HepG2 (cell line): Measurements from ENCODE around the gene NR2F6. TPM values are rescaled to one million over a fixed set of nuclear protein-coding genes. Genes with fewer than 3 reads are reported as not detected.
A peak's percentile ranks its signal among the peaks of the same experiment; 100 is the strongest.

ENCODE experiments used
- AKAP8 ChIP-seq: sonication (generic); formaldehyde crosslinking; IDR thresholded peaks from 2 replicates; pipeline ENCODE4 v1.5.1; 2020; ENCODE audit warnings: mild to moderate bottlenecking, missing genetic modification reagents
- CHD4 ChIP-seq: fragments of 200-600 bp; sonication (generic); IDR thresholded peaks from 2 replicates; pipeline ENCODE4 v1.7.0; 2017; ENCODE audit warnings: mild to moderate bottlenecking, low read length, borderline replicate concordance
- EP300 ChIP-seq, 3 experiments: sonication (generic) in 1 of 3; formaldehyde crosslinking in 1 of 3; IDR thresholded peaks; 2 replicates each; pipeline versions ENCODE4 v1.5.1 to v1.6.1; 2011 to 2020; ENCODE audit warnings: low read depth in 2 of 3, low read length in 2 of 3, borderline replicate concordance in 1 of 3, improper control_type of control experiment in 1 of 3, mild to moderate bottlenecking in 1 of 3, missing genetic modification reagents in 1 of 3, moderate library complexity in 1 of 3
- FOXP1 ChIP-seq, 2 experiments: fragments of 450-650 bp in 1 of 2; IDR thresholded peaks; 2 replicates each; pipeline ENCODE4 v1.6.1; 2017 to 2018; ENCODE audit warnings: antibody characterized with exemption in 1 of 2
- GABPA ChIP-seq, 2 experiments: IDR thresholded peaks; 2 replicates each; pipeline ENCODE4 v1.6.1; 2011 to 2016; ENCODE audit warnings: low read depth in 2 of 2, low read length in 1 of 2, missing biosample characterization in 1 of 2, missing genetic modification characterization in 1 of 2
- GABPB1 ChIP-seq: IDR thresholded peaks from 2 replicates; pipeline ENCODE4 v1.6.1; 2016; ENCODE audit warnings: mild to moderate bottlenecking, missing genetic modification reagents, moderate library complexity, missing compliant biosample characterization
- HNRNPL ChIP-seq: fragments of 200-400 bp; formaldehyde crosslinking; IDR thresholded peaks from 2 replicates; pipeline ENCODE4 v1.6.1; 2017; ENCODE audit warnings: mild to moderate bottlenecking, low read depth, low read length
- MAF1 ChIP-seq: sonication (generic); formaldehyde crosslinking; IDR thresholded peaks from 2 replicates; pipeline ENCODE4 v1.5.0; 2020; ENCODE audit warnings: missing genetic modification reagents, borderline replicate concordance
- NKX3-1 ChIP-seq: sonication (generic); formaldehyde crosslinking; IDR thresholded peaks from 2 replicates; pipeline ENCODE4 v1.5.0; 2020; ENCODE audit warnings: missing genetic modification reagents
- NR2F2 ChIP-seq: IDR thresholded peaks from 2 replicates; pipeline ENCODE4 v1.6.1; 2012; ENCODE audit warnings: low read depth, inconsistent platforms, borderline replicate concordance
- NRL ChIP-seq: sonication (generic); formaldehyde crosslinking; IDR thresholded peaks from 2 replicates; pipeline ENCODE4 v1.5.0; 2020; ENCODE audit warnings: missing genetic modification reagents, mild to moderate bottlenecking, moderate library complexity, borderline replicate concordance
- RBFOX2 ChIP-seq: fragments of 200-400 bp; formaldehyde crosslinking; IDR thresholded peaks from 2 replicates; pipeline ENCODE4 v1.6.1; 2017; ENCODE audit warnings: low read depth, mild to moderate bottlenecking, low read length
- RXRB ChIP-seq: IDR thresholded peaks from 2 replicates; pipeline ENCODE4 v1.6.1; 2016; ENCODE audit warnings: borderline replicate concordance, missing genetic modification reagents, missing compliant biosample characterization
- SPEN ChIP-seq: sonication (generic); formaldehyde crosslinking; IDR thresholded peaks from 2 replicates; pipeline ENCODE4 v1.5.1; 2020; ENCODE audit warnings: low read depth, mild to moderate bottlenecking, missing genetic modification reagents
- SRY ChIP-seq: sonication (generic); formaldehyde crosslinking; IDR thresholded peaks from 2 replicates; pipeline ENCODE4 v1.8.0; 2022; ENCODE audit warnings: mild to moderate bottlenecking, missing genetic modification reagents
- TCF12 ChIP-seq, 2 experiments: fragments of 450-650 bp in 1 of 2; sonication (generic) in 1 of 2; formaldehyde crosslinking in 1 of 2; IDR thresholded peaks; 2 replicates each; pipeline versions ENCODE4 v1.6.1 to v1.8.0; 2017 to 2022; ENCODE audit warnings: antibody characterized with exemption in 1 of 2, mild to moderate bottlenecking in 1 of 2, missing genetic modification reagents in 1 of 2, moderate library complexity in 1 of 2
- TEAD2 ChIP-seq: sonication (generic); formaldehyde crosslinking; IDR thresholded peaks from 2 replicates; pipeline ENCODE4 v1.9.0; 2021; ENCODE audit warnings: missing genetic modification reagents
- ZBTB38 ChIP-seq: sonication (generic); formaldehyde crosslinking; IDR thresholded peaks from 2 replicates; pipeline ENCODE4 v1.5.1; 2020; ENCODE audit warnings: mild to moderate bottlenecking, missing genetic modification reagents
- ZNF3 ChIP-seq: IDR thresholded peaks from 2 replicates; pipeline ENCODE4 v1.7.0; 2017; ENCODE audit warnings: inconsistent platforms
- ZNF569 ChIP-seq: sonication (generic); formaldehyde crosslinking; IDR thresholded peaks from 2 replicates; pipeline ENCODE4 v1.5.0; 2020; ENCODE audit warnings: mild to moderate bottlenecking, missing genetic modification reagents, moderate library complexity, borderline replicate concordance
- ZNF574 ChIP-seq: sonication (generic); formaldehyde crosslinking; IDR thresholded peaks from 2 replicates; pipeline ENCODE4 v1.4.0; 2020; ENCODE audit warnings: missing genetic modification reagents
- ZNF652 ChIP-seq: IDR thresholded peaks from 2 replicates; pipeline ENCODE4 v1.6.1; 2016; ENCODE audit warnings: low read depth, borderline replicate concordance
- ZNF678 ChIP-seq: sonication (generic); formaldehyde crosslinking; IDR thresholded peaks from 2 replicates; pipeline ENCODE4 v1.4.0; 2020; ENCODE audit warnings: mild to moderate bottlenecking, missing genetic modification reagents
- polyA plus RNA-seq, 8 experiments: library from polyadenylated mRNA; depleted of rRNA in 3 of 8; stranded (reverse) in 7 of 8; unstranded in 1 of 8; fragments of >200 nt; fragmentation: Illumina TruSeq in 4 of 8; extraction: Trizol in 4 of 8; gene quantifications; 2 replicates each; pipeline versions ENCODE4 v1.2.1 to v1.2.3, GENCODE V29; 2011 to 2016; ENCODE audit warnings: low read depth in 4 of 8, missing spikeins in 1 of 8, mixed read lengths in 1 of 8; ENCODE audit not compliant: insufficient read depth in 1 of 8
- total RNA-seq, 5 experiments: library from RNA; depleted of rRNA; stranded (reverse); fragments of >200 nt; fragmentation: Illumina TruSeq; extraction: Trizol; gene quantifications; 2 replicates each; pipeline ENCODE4 v1.2.3, GENCODE V29; 2016; ENCODE audit warnings: low read depth in 1 of 5
- TF ChIP-seq, protein P1 (sequence below): sonication (generic); formaldehyde crosslinking; IDR thresholded peaks from 2 replicates; pipeline ENCODE4 v1.8.1; 2022; ENCODE audit warnings: low read depth, mild to moderate bottlenecking, missing genetic modification reagents

The NR2F6 gene
- total and polyA plus RNA-seq, 2 of the 13 experiments (the other 11 are each of a cell fraction or from before 2014, with no cell fraction given), result 30.9 to 72.4 TPM

- TF ChIP-seq EP300 (IDR thresholded peaks at IDR 0.05; ENCODE audit: low read depth in 2 of 2, low read length in 2 of 2), result peak in 1 of 2 experiments; percentile 45; a peak in 1 of 4 replicates
- no peak for TF ChIP-seq EP300 (CRISPR knock-in tag; IDR thresholded peaks at IDR 0.05; ENCODE audit: borderline replicate concordance)
- TF ChIP-seq ZNF574 (CRISPR knock-in tag), result no peak; the same call in 1 of the 2 replicates
- no peak for TF ChIP-seq TCF12 (IDR thresholded peaks at IDR 0.05)
- no peak for TF ChIP-seq TCF12 (CRISPR knock-in tag; IDR thresholded peaks at IDR 0.05)
- TF ChIP-seq SRY (CRISPR knock-in tag), result no peak
- peak; percentile 91 for TF ChIP-seq NR2F2
- no peak for TF ChIP-seq ZNF3
- no peak for TF ChIP-seq NKX3-1 (CRISPR knock-in tag)
- TF ChIP-seq NRL (CRISPR knock-in tag), result no peak; the same call in 1 of the 2 replicates
- no peak for TF ChIP-seq ZBTB38 (CRISPR knock-in tag)
- TF ChIP-seq GABPA (IDR thresholded peaks at IDR 0.05; ENCODE audit: low read depth, low read length), result peak; percentile 73
- TF ChIP-seq GABPA (CRISPR knock-in tag; IDR thresholded peaks at IDR 0.05; ENCODE audit: low read depth), result peak; percentile 88
- no peak; the same call in 1 of the 2 replicates for TF ChIP-seq AKAP8 (CRISPR knock-in tag)
- no peak for TF ChIP-seq FOXP1 (IDR thresholded peaks at IDR 0.05)
- no peak for TF ChIP-seq FOXP1 (CRISPR knock-in tag; IDR thresholded peaks at IDR 0.05)
- TF ChIP-seq ZNF652, result peak; percentile 36; the same call in 1 of the 2 replicates
- TF ChIP-seq TEAD2 (CRISPR knock-in tag), result no peak
- peak; percentile 43; the same call in 1 of the 2 replicates for TF ChIP-seq SPEN
- no peak for TF ChIP-seq ZNF569 (CRISPR knock-in tag)
- TF ChIP-seq, protein P1, sequence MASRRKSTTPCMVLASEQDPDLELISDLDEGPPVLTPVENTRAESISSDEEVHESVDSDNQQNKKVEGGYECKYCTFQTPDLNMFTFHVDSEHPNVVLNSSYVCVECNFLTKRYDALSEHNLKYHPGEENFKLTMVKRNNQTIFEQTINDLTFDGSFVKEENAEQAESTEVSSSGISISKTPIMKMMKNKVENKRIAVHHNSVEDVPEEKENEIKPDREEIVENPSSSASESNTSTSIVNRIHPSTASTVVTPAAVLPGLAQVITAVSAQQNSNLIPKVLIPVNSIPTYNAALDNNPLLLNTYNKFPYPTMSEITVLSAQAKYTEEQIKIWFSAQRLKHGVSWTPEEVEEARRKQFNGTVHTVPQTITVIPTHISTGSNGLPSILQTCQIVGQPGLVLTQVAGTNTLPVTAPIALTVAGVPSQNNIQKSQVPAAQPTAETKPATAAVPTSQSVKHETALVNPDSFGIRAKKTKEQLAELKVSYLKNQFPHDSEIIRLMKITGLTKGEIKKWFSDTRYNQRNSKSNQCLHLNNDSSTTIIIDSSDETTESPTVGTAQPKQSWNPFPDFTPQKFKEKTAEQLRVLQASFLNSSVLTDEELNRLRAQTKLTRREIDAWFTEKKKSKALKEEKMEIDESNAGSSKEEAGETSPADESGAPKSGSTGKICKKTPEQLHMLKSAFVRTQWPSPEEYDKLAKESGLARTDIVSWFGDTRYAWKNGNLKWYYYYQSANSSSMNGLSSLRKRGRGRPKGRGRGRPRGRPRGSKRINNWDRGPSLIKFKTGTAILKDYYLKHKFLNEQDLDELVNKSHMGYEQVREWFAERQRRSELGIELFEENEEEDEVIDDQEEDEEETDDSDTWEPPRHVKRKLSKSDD (CRISPR knock-in tag), result no peak
- TF ChIP-seq HNRNPL, result 0 out of 2 replicates have a peak, but pooled peaks have one; percentile 69
- TF ChIP-seq ZNF678 (CRISPR knock-in tag), result no peak
- TF ChIP-seq RXRB (CRISPR knock-in tag), result peak; percentile 89
- no peak for TF ChIP-seq CHD4
- TF ChIP-seq RBFOX2, result no peak; the same call in 1 of the 2 replicates
- TF ChIP-seq MAF1 (CRISPR knock-in tag), result no peak
- peak; percentile 80 for TF ChIP-seq GABPB1 (CRISPR knock-in tag)
Observed at GRCh38 chr19:17240062-17240752, 5.5 kb downstream of the NR2F6 start (continued).
